ENCODE results near the gene PPIP5K2. TPM values are rescaled to one million over a fixed set of nuclear protein-coding genes. Genes with fewer than 3 reads are reported as not detected.

The PPIP5K2 gene
- total and polyA plus RNA-seq, 2 of the 8 experiments (the other 6 are each of a cell fraction or from before 2014, with no cell fraction given): 14.8 to 46.6 TPM

DNA sequence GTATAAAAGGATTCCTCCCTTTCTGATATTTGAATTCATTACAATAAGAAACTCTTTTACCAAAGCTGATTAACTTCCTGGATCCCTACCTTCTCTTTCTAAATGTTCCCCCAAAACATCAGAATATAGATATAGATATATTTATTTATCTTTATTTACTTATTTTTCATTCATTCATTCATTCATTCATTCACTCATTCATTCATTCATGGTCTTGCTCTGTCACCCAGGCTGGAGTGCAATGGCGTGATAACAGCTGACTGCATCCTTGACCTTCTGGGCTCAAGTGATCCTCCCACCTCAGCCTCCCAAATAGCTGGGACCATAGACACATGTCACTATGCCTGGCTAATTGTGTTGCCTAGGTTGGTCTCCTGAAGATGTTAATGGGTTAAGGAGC lies 30.8 kb upstream of the PPIP5K2 start:
- FAIRE-seq (no peak), DNase-seq (ENCODE audit: low read depth in 1 of 2, low spot score in 2 of 2) (no peak)
- Histone ChIP-seq H2BK12ac (ENCODE audit: low read depth, low read length) (no peak overlapping the region), H3K4ac (replicated peaks; ENCODE audit: insufficient read length, low read depth, low read length) (no peak overlapping the region), H3K14ac (ENCODE audit: insufficient read length) (no peak overlapping the region), H3K23ac (ENCODE audit: insufficient read length) (no peak overlapping the region), H3K56ac (replicated peaks; ENCODE audit: insufficient read length, low read depth, low read length) (no peak overlapping the region), H3K9ac (replicated peaks in 1 of 4; ENCODE audit: extremely low read depth in 1 of 4, low read depth in 3 of 4, low read length in 3 of 4) (no peak overlapping the region), H3K79me1 (ENCODE audit: low read depth, low read length) (no peaks in the 10 kb centered on the region), H4K8ac (ENCODE audit: extremely low read depth, insufficient read depth, low read length) (no peak overlapping the region), H2BK20ac (ENCODE audit: low read length) (no peak overlapping the region), H3K4me3 (ENCODE audit: extremely low read depth in 1 of 4, insufficient read depth in 2 of 4, low read depth in 3 of 4, low read length in 4 of 4) (no peak overlapping the region), H3K9me3 (ENCODE audit: insufficient read depth in 2 of 2, low read depth in 1 of 2, low read length in 1 of 2) (0 out of 4 replicates have a peak, but pooled peaks cover 0 to 2% of the 10 kb centered on the region in 2 experiments), H4K91ac (replicated peaks; ENCODE audit: insufficient read length, low read length) (no peak overlapping the region), H3K79me2 (ENCODE audit: control insufficient read depth in 1 of 2, insufficient read depth in 2 of 2, low read length in 2 of 2) (no peaks in the 10 kb centered on the region), H3K27ac (ENCODE audit: low read depth, low read length) (no peak overlapping the region), H2BK15ac (ENCODE audit: low read length) (no peak overlapping the region), H2BK120ac (replicated peaks; ENCODE audit: low read depth, low read length) (no peak overlapping the region), H2AK5ac (ENCODE audit: low read depth, low read length) (no peak overlapping the region), H3K27me3 (replicated peaks in 1 of 4; ENCODE audit: control insufficient read depth in 3 of 4, extremely low read depth in 1 of 4, insufficient read depth in 3 of 4, low read length in 3 of 4) (no peaks in the 10 kb centered on the region), H4K20me1 (replicated peaks in 1 of 2; ENCODE audit: control insufficient read depth in 1 of 2, insufficient read depth in 2 of 2, low read length in 2 of 2) (no peaks in the 10 kb centered on the region), H3K36me3 (ENCODE audit: control insufficient read depth in 2 of 4, insufficient read depth in 4 of 4, low read length in 3 of 4) (peaks cover 0 to 12% (median 5%) of the 10 kb centered on the region in 4 experiments; a peak in 3 of 8 replicates), H2BK5ac (ENCODE audit: low read depth, low read length) (no peak overlapping the region), H3K4me1 (replicated peaks in 1 of 4; ENCODE audit: control insufficient read depth in 3 of 4, insufficient read depth in 4 of 4, low read length in 3 of 4) (no peaks in the 10 kb centered on the region), H3K18ac (ENCODE audit: extremely low read depth, low read length) (no peak overlapping the region), H2AFZ (ENCODE audit: low read length) (no peak overlapping the region), H3K23me2 (ENCODE audit: low read depth, low read length) (no peaks in the 10 kb centered on the region), H4K5ac (ENCODE audit: insufficient read length, low read depth, low read length) (no peak overlapping the region), H3K4me2 (ENCODE audit: insufficient read depth in 1 of 2, low read depth in 2 of 2, low read length in 2 of 2) (no peak overlapping the region)
- ChIA-PET POLR2A (ENCODE audit: partially characterized antibody) (no interaction called here), CTCF (ENCODE audit: partially characterized antibody) (no interaction called here)
- WGBS, 2 experiments (ENCODE audit: extremely low coverage in 1 of 2, insufficient coverage in 1 of 2, insufficient read length in 1 of 2, insufficient replicate concordance in 2 of 2, low coverage in 1 of 2, low lambda C conversion rate in 2 of 2, missing lambda C conversion rate in 1 of 2): 81% methylated on average over 1 of the region's 1 CpG; no CpG with 5 or more reads in 1 of the 2 experiments
- no peak for TF ChIP-seq SP2 (IDR thresholded peaks at IDR 0.05; ENCODE audit: low read length)
- no peak for TF ChIP-seq NRF1 (IDR thresholded peaks at IDR 0.05; ENCODE audit: low read depth, low read length)
- TF ChIP-seq SIRT6 (IDR thresholded peaks at IDR 0.05; ENCODE audit: low read length): no peak
- TF ChIP-seq SIX5 (IDR thresholded peaks at IDR 0.05; ENCODE audit: low read depth, low read length): no peak
- no peak for TF ChIP-seq CHD2 (IDR thresholded peaks at IDR 0.05; ENCODE audit: low read length)
- no peak for TF ChIP-seq KDM4A (IDR thresholded peaks at IDR 0.05; ENCODE audit: low read depth, low read length, severe bottlenecking)

Data from H1 (cell line).